SK-N-MC (cell line): ENCODE measurements around the gene GSE1.

Experiments used
- EZH2 ChIP-seq: fragments of 200-600 bp; sonication (generic); IDR thresholded peaks from one replicate; pipeline ENCODE4 v1.6.1; 2017; ENCODE audit warnings: antibody characterized with exemption
- POLR2AphosphoS5 ChIP-seq: IDR thresholded peaks from 2 replicates; pipeline ENCODE4 v1.6.1; 2012; ENCODE audit warnings: mild to moderate bottlenecking, low read depth, low read length, borderline replicate concordance

DNA sequence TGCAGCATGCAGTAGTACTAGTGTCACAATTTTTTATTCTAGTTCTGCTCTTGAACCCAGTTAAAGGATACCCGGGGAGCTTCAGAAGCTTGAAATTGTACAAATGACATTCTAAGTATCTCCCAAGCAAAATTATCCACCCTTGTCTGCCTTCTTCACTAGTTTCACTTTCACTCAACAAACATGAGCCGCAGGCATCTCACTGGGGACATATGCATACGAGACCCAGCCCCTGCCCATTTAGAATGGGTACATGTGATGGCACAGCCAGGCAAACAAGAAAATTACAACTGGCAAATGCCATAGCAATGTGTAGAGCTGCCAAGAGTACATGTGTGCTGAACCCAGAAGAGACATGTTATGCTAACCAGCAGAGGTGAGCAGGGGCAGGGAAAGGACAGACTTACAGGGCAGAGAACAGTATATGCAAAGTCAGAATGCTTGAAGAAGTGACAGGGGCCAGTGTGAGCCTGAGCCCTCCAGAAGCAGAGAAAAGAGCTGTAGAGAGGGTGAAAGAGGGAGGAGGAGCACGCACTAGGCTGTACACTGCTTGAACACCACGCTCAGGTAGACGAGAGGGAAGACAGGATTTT, 67.3 kb downstream of the GSE1 start:
- TF ChIP-seq EZH2 (no peak), POLR2AphosphoS5 (no peak)
